Measurements from ENCODE around the gene PDPK1. TPM values are rescaled to one million over a fixed set of nuclear protein-coding genes. Genes with fewer than 3 reads are reported as not detected.

PDPK1 gene
- total RNA-seq, 4 donors from 2014 or later = 39.6 to 96.9 (median 69.5) TPM

GRCh38 chr16:2527071-2527783, 10.6 kb upstream of the PDPK1 start:
- Histone ChIP-seq H3K4me3 (no peak overlapping the region), H3K27me3 (no peaks in the 10 kb centered on the region), H3K9me3 (no peaks in the 10 kb centered on the region), H3K4me1 (peaks cover 7 to 26% (median 22%) of the 10 kb centered on the region in 4 donors), H3K27ac (no peak overlapping the region), H3K36me3 (peaks cover 0 to 6% (median 2%) of the 10 kb centered on the region in 4 donors)
- intact Hi-C loops (cut with DNase I; ENCODE audit: low total_unique reads) (no loop called here), in situ Hi-C loops (cut with MboI; ENCODE audit: low pct_ligation_motif_present in 1 of 4, low pct_unique_long_range_greater_than_20kb in 1 of 4, low sequenced_read_pairs in 3 of 4) (no loop called here)
- 81% methylated on average over 11 of the region's 12 CpGs; no CpG with 5 or more reads in 1 of the 2 donors for WGBS, 2 donors (ENCODE audit: low coverage in 1 of 2)
- no peak for DNase-seq
- no peak for TF ChIP-seq CTCF (IDR thresholded peaks at IDR 0.05)

- in situ Hi-C loops (cut with MboI; ENCODE audit: low pct_ligation_motif_present in 1 of 4, low pct_unique_long_range_greater_than_20kb in 1 of 4, low sequenced_read_pairs in 3 of 4) = no loop called here
- DNase-seq = no peak
Observed at GRCh38 chr16:2527784-2528100, 10.1 kb upstream of the PDPK1 start.

GRCh38 chr16:2528161-2529060, 9.4 kb upstream of the PDPK1 start:
- Histone ChIP-seq H3K4me1 (peaks cover 7 to 32% (median 22%) of the 10 kb centered on the region in 4 donors), H3K36me3 (peaks cover 0 to 6% (median 2%) of the 10 kb centered on the region in 4 donors), H3K9me3 (no peaks in the 10 kb centered on the region), H3K27ac (no peak overlapping the region), H3K4me3 (no peak overlapping the region), H3K27me3 (no peaks in the 10 kb centered on the region)
- DNase-seq = no peak
- in situ Hi-C loops (cut with MboI; ENCODE audit: low pct_ligation_motif_present in 1 of 4, low pct_unique_long_range_greater_than_20kb in 1 of 4, low sequenced_read_pairs in 3 of 4) (no loop called here), intact Hi-C loops (cut with DNase I; ENCODE audit: low total_unique reads) (no loop called here)
- 93% methylated on average over 34 of the region's 36 CpGs; no CpG with 5 or more reads in 1 of the 2 donors for WGBS, 2 donors (ENCODE audit: low coverage in 1 of 2)
- TF ChIP-seq POLR2A (IDR thresholded peaks at IDR 0.05) = no peak
- TF ChIP-seq EP300 (IDR thresholded peaks at IDR 0.05; ENCODE audit: low read depth) = no peak
- no peak for TF ChIP-seq CTCF (IDR thresholded peaks at IDR 0.05)
- TF ChIP-seq POLR2AphosphoS5 (IDR thresholded peaks at IDR 0.05) = no peak

More at GRCh38 chr16:2527784-2528100, 10.1 kb upstream of the PDPK1 start:
- peaks cover 7 to 30% (median 22%) of the 10 kb centered on the region in 4 donors for H3K4me1 ChIP-seq
- intact Hi-C loops (cut with DNase I; ENCODE audit: low total_unique reads) = no loop called here
- no peak for TF ChIP-seq EP300 (IDR thresholded peaks at IDR 0.05; ENCODE audit: low read depth)
- no peak for TF ChIP-seq POLR2A (IDR thresholded peaks at IDR 0.05)
- TF ChIP-seq CTCF (IDR thresholded peaks at IDR 0.05) = no peak
- TF ChIP-seq POLR2AphosphoS5 (IDR thresholded peaks at IDR 0.05) = no peak
- peaks cover 0 to 6% (median 2%) of the 10 kb centered on the region in 4 donors for H3K36me3 ChIP-seq
- no peaks in the 10 kb centered on the region for H3K9me3 ChIP-seq
- H3K27ac ChIP-seq = no peak overlapping the region
- WGBS, 2 donors (ENCODE audit: low coverage in 1 of 2) = 94 to 95% methylated on average over 9 to 17 of the region's 24 CpGs
- no peak overlapping the region for H3K4me3 ChIP-seq
- no peaks in the 10 kb centered on the region for H3K27me3 ChIP-seq
